ENCODE measurements around the gene FBXO10. TPM values are rescaled to one million over a fixed set of nuclear protein-coding genes. Genes with fewer than 3 reads are reported as not detected.

The FBXO10 gene
- total and polyA plus RNA-seq, 2 of the 8 experiments (the other 6 are each of a cell fraction or from before 2014, with no cell fraction given): 13.1 to 13.9 TPM

DNA sequence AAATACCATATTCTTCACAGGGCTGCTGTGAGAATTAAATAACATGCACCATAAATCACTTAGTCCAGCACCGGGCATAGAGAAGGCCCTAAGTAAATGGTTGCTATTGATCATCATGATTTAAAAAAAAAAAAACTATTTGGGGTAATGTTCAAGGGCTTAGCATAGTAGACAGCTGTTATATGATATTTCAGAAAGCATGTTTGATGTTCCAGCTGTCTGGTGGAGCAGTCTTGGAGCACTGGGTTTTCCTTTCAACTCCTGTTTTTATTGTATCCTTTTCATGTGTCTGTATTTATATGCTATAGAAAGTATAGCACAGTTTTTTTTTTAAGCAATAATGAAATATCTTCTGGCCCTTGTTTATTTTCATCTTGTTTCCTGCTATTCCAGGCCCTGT lies 44.2 kb upstream of the FBXO10 start (continued):
- TF ChIP-seq RAD21 (IDR thresholded peaks at IDR 0.05 in 1 of 2, conservative IDR thresholded peaks at IDR 0.05 in 1 of 2; ENCODE audit: low read depth in 2 of 2, low read length in 2 of 2) (no peak), BCL11A (IDR thresholded peaks at IDR 0.05; ENCODE audit: low read depth in 2 of 2, low read length in 2 of 2) (no peak), SUZ12 (IDR thresholded peaks at IDR 0.05; ENCODE audit: low read length) (no peak), TEAD4 (IDR thresholded peaks at IDR 0.05; ENCODE audit: low read depth, low read length) (no peak)
- TF ChIP-seq, protein P1, sequence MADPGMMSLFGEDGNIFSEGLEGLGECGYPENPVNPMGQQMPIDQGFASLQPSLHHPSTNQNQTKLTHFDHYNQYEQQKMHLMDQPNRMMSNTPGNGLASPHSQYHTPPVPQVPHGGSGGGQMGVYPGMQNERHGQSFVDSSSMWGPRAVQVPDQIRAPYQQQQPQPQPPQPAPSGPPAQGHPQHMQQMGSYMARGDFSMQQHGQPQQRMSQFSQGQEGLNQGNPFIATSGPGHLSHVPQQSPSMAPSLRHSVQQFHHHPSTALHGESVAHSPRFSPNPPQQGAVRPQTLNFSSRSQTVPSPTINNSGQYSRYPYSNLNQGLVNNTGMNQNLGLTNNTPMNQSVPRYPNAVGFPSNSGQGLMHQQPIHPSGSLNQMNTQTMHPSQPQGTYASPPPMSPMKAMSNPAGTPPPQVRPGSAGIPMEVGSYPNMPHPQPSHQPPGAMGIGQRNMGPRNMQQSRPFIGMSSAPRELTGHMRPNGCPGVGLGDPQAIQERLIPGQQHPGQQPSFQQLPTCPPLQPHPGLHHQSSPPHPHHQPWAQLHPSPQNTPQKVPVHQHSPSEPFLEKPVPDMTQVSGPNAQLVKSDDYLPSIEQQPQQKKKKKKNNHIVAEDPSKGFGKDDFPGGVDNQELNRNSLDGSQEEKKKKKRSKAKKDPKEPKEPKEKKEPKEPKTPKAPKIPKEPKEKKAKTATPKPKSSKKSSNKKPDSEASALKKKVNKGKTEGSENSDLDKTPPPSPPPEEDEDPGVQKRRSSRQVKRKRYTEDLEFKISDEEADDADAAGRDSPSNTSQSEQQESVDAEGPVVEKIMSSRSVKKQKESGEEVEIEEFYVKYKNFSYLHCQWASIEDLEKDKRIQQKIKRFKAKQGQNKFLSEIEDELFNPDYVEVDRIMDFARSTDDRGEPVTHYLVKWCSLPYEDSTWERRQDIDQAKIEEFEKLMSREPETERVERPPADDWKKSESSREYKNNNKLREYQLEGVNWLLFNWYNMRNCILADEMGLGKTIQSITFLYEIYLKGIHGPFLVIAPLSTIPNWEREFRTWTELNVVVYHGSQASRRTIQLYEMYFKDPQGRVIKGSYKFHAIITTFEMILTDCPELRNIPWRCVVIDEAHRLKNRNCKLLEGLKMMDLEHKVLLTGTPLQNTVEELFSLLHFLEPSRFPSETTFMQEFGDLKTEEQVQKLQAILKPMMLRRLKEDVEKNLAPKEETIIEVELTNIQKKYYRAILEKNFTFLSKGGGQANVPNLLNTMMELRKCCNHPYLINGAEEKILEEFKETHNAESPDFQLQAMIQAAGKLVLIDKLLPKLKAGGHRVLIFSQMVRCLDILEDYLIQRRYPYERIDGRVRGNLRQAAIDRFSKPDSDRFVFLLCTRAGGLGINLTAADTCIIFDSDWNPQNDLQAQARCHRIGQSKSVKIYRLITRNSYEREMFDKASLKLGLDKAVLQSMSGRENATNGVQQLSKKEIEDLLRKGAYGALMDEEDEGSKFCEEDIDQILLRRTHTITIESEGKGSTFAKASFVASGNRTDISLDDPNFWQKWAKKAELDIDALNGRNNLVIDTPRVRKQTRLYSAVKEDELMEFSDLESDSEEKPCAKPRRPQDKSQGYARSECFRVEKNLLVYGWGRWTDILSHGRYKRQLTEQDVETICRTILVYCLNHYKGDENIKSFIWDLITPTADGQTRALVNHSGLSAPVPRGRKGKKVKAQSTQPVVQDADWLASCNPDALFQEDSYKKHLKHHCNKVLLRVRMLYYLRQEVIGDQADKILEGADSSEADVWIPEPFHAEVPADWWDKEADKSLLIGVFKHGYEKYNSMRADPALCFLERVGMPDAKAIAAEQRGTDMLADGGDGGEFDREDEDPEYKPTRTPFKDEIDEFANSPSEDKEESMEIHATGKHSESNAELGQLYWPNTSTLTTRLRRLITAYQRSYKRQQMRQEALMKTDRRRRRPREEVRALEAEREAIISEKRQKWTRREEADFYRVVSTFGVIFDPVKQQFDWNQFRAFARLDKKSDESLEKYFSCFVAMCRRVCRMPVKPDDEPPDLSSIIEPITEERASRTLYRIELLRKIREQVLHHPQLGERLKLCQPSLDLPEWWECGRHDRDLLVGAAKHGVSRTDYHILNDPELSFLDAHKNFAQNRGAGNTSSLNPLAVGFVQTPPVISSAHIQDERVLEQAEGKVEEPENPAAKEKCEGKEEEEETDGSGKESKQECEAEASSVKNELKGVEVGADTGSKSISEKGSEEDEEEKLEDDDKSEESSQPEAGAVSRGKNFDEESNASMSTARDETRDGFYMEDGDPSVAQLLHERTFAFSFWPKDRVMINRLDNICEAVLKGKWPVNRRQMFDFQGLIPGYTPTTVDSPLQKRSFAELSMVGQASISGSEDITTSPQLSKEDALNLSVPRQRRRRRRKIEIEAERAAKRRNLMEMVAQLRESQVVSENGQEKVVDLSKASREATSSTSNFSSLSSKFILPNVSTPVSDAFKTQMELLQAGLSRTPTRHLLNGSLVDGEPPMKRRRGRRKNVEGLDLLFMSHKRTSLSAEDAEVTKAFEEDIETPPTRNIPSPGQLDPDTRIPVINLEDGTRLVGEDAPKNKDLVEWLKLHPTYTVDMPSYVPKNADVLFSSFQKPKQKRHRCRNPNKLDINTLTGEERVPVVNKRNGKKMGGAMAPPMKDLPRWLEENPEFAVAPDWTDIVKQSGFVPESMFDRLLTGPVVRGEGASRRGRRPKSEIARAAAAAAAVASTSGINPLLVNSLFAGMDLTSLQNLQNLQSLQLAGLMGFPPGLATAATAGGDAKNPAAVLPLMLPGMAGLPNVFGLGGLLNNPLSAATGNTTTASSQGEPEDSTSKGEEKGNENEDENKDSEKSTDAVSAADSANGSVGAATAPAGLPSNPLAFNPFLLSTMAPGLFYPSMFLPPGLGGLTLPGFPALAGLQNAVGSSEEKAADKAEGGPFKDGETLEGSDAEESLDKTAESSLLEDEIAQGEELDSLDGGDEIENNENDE (IDR thresholded peaks at IDR 0.05; ENCODE audit: insufficient replicate concordance, low read length): no peak
